Activated CD4-positive, alpha-beta T cell treated with anti-CD3 and anti-CD28 coated beads, Interleukin-2, Interleukin-4, amounts not matched to agents 100 ng/mL and 50 ng/mL, durations not matched to agents 16 hours and 8 hours (primary cell): ENCODE measurements around the gene ZBTB3.

Experiments
- DNase-seq: peaks from one replicate; pipeline ENCODE4 v3.0.0-alpha.2; 2020; ENCODE audit warnings: low spot score

The ZBTB3 gene

GRCh38 chr11:62753736-62754603, at the start of gene ZBTB3:
ZBTB3 (minus strand) TSS chr11:62754160; CDS start chr11:62753664, 496 bp downstream.
- peak; percentile 99 for DNase-seq

- DNase-seq = no peak
These were observed 47.1 kb upstream of the ZBTB3 start for GRCh38 chr11:62801071-62801470.

GRCh38 chr11:62799486-62799885, 45.5 kb upstream of the ZBTB3 start:
- no peak for DNase-seq

GRCh38 chr11:62796281-62796680, 42.3 kb upstream of the ZBTB3 start:
- no peak for DNase-seq

- DNase-seq = no peak
These were observed 40.3 kb upstream of the ZBTB3 start for GRCh38 chr11:62794201-62794775.

- DNase-seq = no peak
These were observed 38.2 kb upstream of the ZBTB3 start for GRCh38 chr11:62792202-62792575.

GRCh38 chr11:62791501-62792201, 37.7 kb upstream of the ZBTB3 start, which contains the start of gene TMEM223:
TMEM223 (minus strand) TSS chr11:62792006; CDS start chr11:62791994, 12 bp downstream.
- DNase-seq = peak; percentile 89

- no peak for DNase-seq
These were observed 35.6 kb upstream of the ZBTB3 start for GRCh38 chr11:62789576-62789975.

GRCh38 chr11:62788991-62789390, 35.0 kb upstream of the ZBTB3 start:
- DNase-seq = no peak

- DNase-seq = peak; percentile 98
These were observed 33.2 kb upstream of the ZBTB3 start, which contains the start of gene TMEM179B for GRCh38 chr11:62787005-62787759. TMEM179B (plus strand) TSS chr11:62787402; CDS start chr11:62787432, 30 bp downstream.

- DNase-seq = peak; percentile 88
These were observed 32.5 kb upstream of the ZBTB3 start for GRCh38 chr11:62786318-62787004.

GRCh38 chr11:62782753-62783152, 28.8 kb upstream of the ZBTB3 start:
- DNase-seq = no peak

GRCh38 chr11:62778441-62778840, 24.5 kb upstream of the ZBTB3 start:
- no peak for DNase-seq

GRCh38 chr11:62777389-62777788, 23.4 kb upstream of the ZBTB3 start:
- DNase-seq = no peak

GRCh38 chr11:62775646-62776045, 21.7 kb upstream of the ZBTB3 start:
- DNase-seq = no peak

- no peak for DNase-seq
These were observed 20.4 kb upstream of the ZBTB3 start for GRCh38 chr11:62774407-62774806.

GRCh38 chr11:62771144-62772021, 17.4 kb upstream of the ZBTB3 start, which contains the start of gene TAF6L:
TAF6L (plus strand) TSS chr11:62771396; CDS start chr11:62775784, 4,388 bp downstream.
- peak; percentile 96 for DNase-seq

- peak; percentile 21 for DNase-seq
These were observed 16.8 kb upstream of the ZBTB3 start for GRCh38 chr11:62770778-62771143.

GRCh38 chr11:62760867-62761227, 6.9 kb upstream of the ZBTB3 start:
- peak; percentile 4 for DNase-seq
